Measurements from ENCODE around the gene ENTREP3. TPM values are rescaled to one million over a fixed set of nuclear protein-coding genes. Genes with fewer than 3 reads are reported as not detected.
"Not testable (repeated sequence)": the region's sequence is repeated elsewhere in the genome, so short reads cannot be mapped to it uniquely, and the experiment has no call there.

Gene ENTREP3
- total RNA-seq, 4 donors from 2014 or later, result 5.3 to 28.2 (median 11.7) TPM

GRCh38 chr1:155236451-155236850 lies 18.8 kb downstream of the ENTREP3 start:
- no peaks in the 10 kb centered on the region for H3K36me3 ChIP-seq
- H3K27ac ChIP-seq, result no peak overlapping the region
- H3K27me3 ChIP-seq, result no peaks in the 10 kb centered on the region
- intact Hi-C loops (cut with DNase I; ENCODE audit: low total_unique reads), result no loop called here
- no peak for TF ChIP-seq POLR2A (IDR thresholded peaks at IDR 0.05)
- TF ChIP-seq, protein P1, sequence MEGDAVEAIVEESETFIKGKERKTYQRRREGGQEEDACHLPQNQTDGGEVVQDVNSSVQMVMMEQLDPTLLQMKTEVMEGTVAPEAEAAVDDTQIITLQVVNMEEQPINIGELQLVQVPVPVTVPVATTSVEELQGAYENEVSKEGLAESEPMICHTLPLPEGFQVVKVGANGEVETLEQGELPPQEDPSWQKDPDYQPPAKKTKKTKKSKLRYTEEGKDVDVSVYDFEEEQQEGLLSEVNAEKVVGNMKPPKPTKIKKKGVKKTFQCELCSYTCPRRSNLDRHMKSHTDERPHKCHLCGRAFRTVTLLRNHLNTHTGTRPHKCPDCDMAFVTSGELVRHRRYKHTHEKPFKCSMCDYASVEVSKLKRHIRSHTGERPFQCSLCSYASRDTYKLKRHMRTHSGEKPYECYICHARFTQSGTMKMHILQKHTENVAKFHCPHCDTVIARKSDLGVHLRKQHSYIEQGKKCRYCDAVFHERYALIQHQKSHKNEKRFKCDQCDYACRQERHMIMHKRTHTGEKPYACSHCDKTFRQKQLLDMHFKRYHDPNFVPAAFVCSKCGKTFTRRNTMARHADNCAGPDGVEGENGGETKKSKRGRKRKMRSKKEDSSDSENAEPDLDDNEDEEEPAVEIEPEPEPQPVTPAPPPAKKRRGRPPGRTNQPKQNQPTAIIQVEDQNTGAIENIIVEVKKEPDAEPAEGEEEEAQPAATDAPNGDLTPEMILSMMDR (IDR thresholded peaks at IDR 0.05), result no peak
- no peak for DNase-seq
- H3K9me3 ChIP-seq, result no peaks in the 10 kb centered on the region
- H3K4me3 ChIP-seq, result no peak overlapping the region
- H3K4me1 ChIP-seq, result peaks cover 0 to 2% of the 10 kb centered on the region in 2 donors

GRCh38 chr1:155235375-155235774 lies 19.9 kb downstream of the ENTREP3 start:
- H3K36me3 ChIP-seq; H3K9me3 ChIP-seq; H3K4me3 ChIP-seq; H3K27me3 ChIP-seq; H3K4me1 ChIP-seq; DNase-seq; H3K27ac ChIP-seq; intact Hi-C loops (cut with DNase I; ENCODE audit: low total_unique reads): not testable (repeated sequence)

DNA sequence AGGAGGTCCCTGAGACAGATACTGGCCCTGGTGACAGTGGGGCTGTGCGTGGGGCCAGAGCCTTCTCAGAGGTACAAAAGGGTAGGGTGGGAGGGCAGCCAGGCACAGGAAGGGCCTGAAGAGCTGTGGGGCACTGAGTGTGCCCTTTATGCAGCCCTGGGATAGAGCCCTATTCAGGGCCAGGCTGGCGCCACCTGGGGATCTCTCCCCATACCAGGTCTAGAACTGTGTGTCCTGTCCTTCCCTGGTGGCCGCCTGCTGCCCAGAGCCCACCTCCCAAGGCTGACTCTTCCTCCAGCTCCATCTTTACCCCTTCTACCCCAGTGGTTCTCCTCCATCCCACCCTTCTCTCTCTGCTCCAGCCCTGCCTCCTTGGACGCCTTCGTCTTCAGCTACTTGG lies 21.8 kb downstream of the ENTREP3 start:
- H3K4me1 ChIP-seq; H3K9me3 ChIP-seq; H3K4me3 ChIP-seq; H3K27me3 ChIP-seq; H3K36me3 ChIP-seq; H3K27ac ChIP-seq; intact Hi-C loops (cut with DNase I; ENCODE audit: low total_unique reads); DNase-seq: not testable (repeated sequence)

- H3K36me3 ChIP-seq; H3K4me1 ChIP-seq; H3K9me3 ChIP-seq; intact Hi-C loops (cut with DNase I; ENCODE audit: low total_unique reads); H3K4me3 ChIP-seq; H3K27me3 ChIP-seq: not testable (repeated sequence)
- peak overlapping the region; percentile 42 to 68 for H3K27ac ChIP-seq
- peak in 1 of 2 donors; percentile 46 for DNase-seq
Measured at GRCh38 chr1:155232001-155232978, 23.0 kb downstream of the ENTREP3 start.

DNA sequence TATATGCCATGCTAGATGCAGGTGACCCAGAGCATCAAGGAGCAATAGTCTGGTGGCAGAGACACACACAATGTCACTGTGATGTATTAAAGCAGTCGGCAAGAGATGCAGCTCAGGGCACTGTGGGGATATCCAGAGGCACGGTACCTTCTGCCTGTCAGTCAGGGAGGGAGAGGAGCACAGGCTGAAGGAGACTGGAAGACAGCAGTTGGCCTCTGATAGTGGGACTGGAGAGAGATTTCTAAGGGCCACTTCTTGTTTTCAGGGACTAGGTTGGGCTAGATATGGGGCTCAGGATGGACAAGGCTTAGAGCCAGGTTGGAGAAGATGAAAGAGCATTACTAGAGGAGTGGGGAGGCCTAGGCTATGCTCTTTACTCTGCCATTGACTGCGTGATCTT lies 24.0 kb downstream of the ENTREP3 start:
- intact Hi-C loops (cut with DNase I; ENCODE audit: low total_unique reads); H3K27ac ChIP-seq: not testable (repeated sequence)

GRCh38 chr1:155228096-155228427 lies 27.2 kb downstream of the ENTREP3 start:
- no peak for TF ChIP-seq POLR2A (IDR thresholded peaks at IDR 0.05)
- TF ChIP-seq, protein P1 (IDR thresholded peaks at IDR 0.05), result no peak
- H3K27ac ChIP-seq, result peak overlapping the region; percentile 87 to 96
- no peaks in the 10 kb centered on the region for H3K4me1 ChIP-seq
- H3K9me3 ChIP-seq, result no peaks in the 10 kb centered on the region
- peak overlapping the region; percentile 37 to 84 for H3K4me3 ChIP-seq
- no peak for DNase-seq
- no peaks in the 10 kb centered on the region for H3K36me3 ChIP-seq
- intact Hi-C loops (cut with DNase I; ENCODE audit: low total_unique reads), result loop anchor here (5.0 kb wide), 1 partner anchor 51 kb away; no protein-coding TSS in a partner anchor
- H3K27me3 ChIP-seq, result no peaks in the 10 kb centered on the region

More for the DNA sequence above, 24.0 kb downstream of the ENTREP3 start:
- not testable (repeated sequence) for DNase-seq, H3K36me3 ChIP-seq, H3K4me3 ChIP-seq, H3K4me1 ChIP-seq, H3K9me3 ChIP-seq, H3K27me3 ChIP-seq

GRCh38 chr1:155227261-155228095 lies 27.8 kb downstream of the ENTREP3 start:
- intact Hi-C loops (cut with DNase I; ENCODE audit: low total_unique reads), result loop anchor here (1.0 to 5.0 kb wide), 2 partner anchors 21 to 50 kb away; no protein-coding TSS in a partner anchor
- Histone ChIP-seq H3K27ac (peak overlapping the region; percentile 87 to 96), H3K4me1 (no peaks in the 10 kb centered on the region), H3K4me3 (peak overlapping the region; percentile 49 to 84), H3K9me3 (no peaks in the 10 kb centered on the region), H3K36me3 (no peaks in the 10 kb centered on the region), H3K27me3 (no peaks in the 10 kb centered on the region)
- TF ChIP-seq, protein P1 (IDR thresholded peaks at IDR 0.05), result peak in 2 of 4 experiments; percentile 6 to 25
- TF ChIP-seq POLR2A (IDR thresholded peaks at IDR 0.05), result peak; percentile 73 to 81
- peak; percentile 98 to 99 for DNase-seq
